ENCODE results near the gene SELENOF.

Gene SELENOF

GRCh38 chr1:86854352-86854751 is 59.6 kb downstream of the SELENOF start:
- Mint-ChIP-seq H3K4me1 (peaks cover 6% of the 10 kb centered on the region), H3K9me3 (no peaks in the 10 kb centered on the region)
- TF ChIP-seq CTCF (IDR thresholded peaks at IDR 0.05) = no peak

DNA sequence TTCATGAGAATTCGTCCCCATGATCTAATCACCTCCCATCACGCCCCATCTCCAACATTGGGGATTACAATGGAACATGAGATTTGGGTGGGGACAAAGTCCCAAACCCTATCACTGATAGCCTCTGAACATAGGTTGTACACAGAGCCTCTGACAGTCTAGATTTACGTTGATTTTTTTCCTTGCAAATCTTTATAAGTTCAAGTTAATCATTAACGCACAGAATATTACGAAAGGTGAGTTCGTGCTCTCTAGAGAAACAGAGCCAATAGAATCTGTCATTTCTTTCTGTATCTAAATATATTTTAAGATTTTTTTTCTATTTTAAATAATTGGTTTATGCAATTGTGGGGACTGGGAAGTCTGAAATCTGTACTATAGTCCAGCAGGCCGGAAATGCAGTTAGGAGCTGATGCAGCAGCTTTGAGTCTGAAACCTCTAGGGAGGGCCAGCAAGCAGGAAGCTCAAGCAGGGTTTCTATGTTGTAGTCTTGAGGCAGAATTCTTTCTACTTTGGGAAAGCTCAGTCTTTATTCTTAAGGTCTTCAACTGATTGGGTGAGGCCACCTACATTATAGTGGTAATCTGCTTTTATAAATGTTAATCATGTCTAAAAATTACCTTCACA is 61.0 kb downstream of the SELENOF start:
- H3K9me3 Mint-ChIP-seq = no peaks in the 10 kb centered on the region
- peaks cover 5% of the 10 kb centered on the region for H3K36me3 Mint-ChIP-seq (ENCODE audit: low read depth)
- no peaks in the 10 kb centered on the region for H3K27me3 Mint-ChIP-seq (ENCODE audit: low read depth, poor library complexity)
- H3K4me1 Mint-ChIP-seq = peaks cover 6% of the 10 kb centered on the region
- no peak overlapping the region for H3K4me3 Mint-ChIP-seq
- DNase-seq = no peak
- no peak overlapping the region for H3K27ac Mint-ChIP-seq
- TF ChIP-seq CTCF (IDR thresholded peaks at IDR 0.05) = no peak

More at GRCh38 chr1:86854352-86854751, 59.6 kb downstream of the SELENOF start:
- DNase-seq = no peak
- Mint-ChIP-seq H3K27me3 (ENCODE audit: low read depth, poor library complexity) (no peaks in the 10 kb centered on the region), H3K4me3 (no peak overlapping the region), H3K27ac (no peak overlapping the region), H3K36me3 (ENCODE audit: low read depth) (peaks cover 10% of the 10 kb centered on the region)

DNA sequence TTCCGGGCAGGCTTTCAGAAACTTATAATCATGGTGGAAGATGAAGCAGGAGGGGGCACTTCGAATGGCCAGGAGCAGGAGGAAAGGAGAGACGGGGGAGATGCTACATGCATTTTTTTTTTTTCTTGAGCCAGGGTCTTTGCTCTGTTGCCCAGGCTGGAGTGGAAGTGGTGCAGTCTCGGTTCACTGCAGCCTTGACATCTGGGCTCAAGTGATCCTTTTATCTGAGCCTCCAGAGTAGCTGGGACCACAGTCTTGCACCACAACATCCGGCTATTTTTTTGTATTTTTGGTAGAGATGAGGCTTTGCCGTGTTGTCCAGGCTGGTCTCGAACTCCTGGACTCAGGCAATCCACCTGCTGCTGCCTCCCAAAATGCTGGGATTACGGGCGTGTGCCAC is 61.6 kb downstream of the SELENOF start:
- no peaks in the 10 kb centered on the region for H3K9me3 Mint-ChIP-seq
- H3K27ac Mint-ChIP-seq = peak overlapping the region; percentile 41
- peaks cover 6% of the 10 kb centered on the region for H3K4me1 Mint-ChIP-seq
- no peaks in the 10 kb centered on the region for H3K27me3 Mint-ChIP-seq (ENCODE audit: low read depth, poor library complexity)
- TF ChIP-seq CTCF (IDR thresholded peaks at IDR 0.05) = no peak
- H3K36me3 Mint-ChIP-seq (ENCODE audit: low read depth) = peaks cover 5% of the 10 kb centered on the region
- no peak for DNase-seq
- H3K4me3 Mint-ChIP-seq = no peak overlapping the region

- Mint-ChIP-seq H3K4me3 (no peak overlapping the region), H3K9me3 (no peaks in the 10 kb centered on the region), H3K27ac (no peak overlapping the region), H3K36me3 (ENCODE audit: low read depth) (no peaks in the 10 kb centered on the region), H3K4me1 (peaks cover 6% of the 10 kb centered on the region), H3K27me3 (ENCODE audit: low read depth, poor library complexity) (no peaks in the 10 kb centered on the region)
- TF ChIP-seq CTCF (IDR thresholded peaks at IDR 0.05) = no peak
- no peak for DNase-seq
These were observed 64.2 kb downstream of the SELENOF start for GRCh38 chr1:86849756-86850155.

GRCh38 chr1:86848654-86849053 is 65.3 kb downstream of the SELENOF start:
- no peak for DNase-seq
- H3K9me3 Mint-ChIP-seq = no peaks in the 10 kb centered on the region
- no peak for TF ChIP-seq CTCF (IDR thresholded peaks at IDR 0.05)
- peaks cover 6% of the 10 kb centered on the region for H3K4me1 Mint-ChIP-seq
- H3K4me3 Mint-ChIP-seq = no peak overlapping the region
- no peaks in the 10 kb centered on the region for H3K27me3 Mint-ChIP-seq (ENCODE audit: low read depth, poor library complexity)
- H3K27ac Mint-ChIP-seq = no peak overlapping the region
- no peaks in the 10 kb centered on the region for H3K36me3 Mint-ChIP-seq (ENCODE audit: low read depth)

- Mint-ChIP-seq H3K4me3 (no peak overlapping the region), H3K27me3 (ENCODE audit: low read depth, poor library complexity) (no peaks in the 10 kb centered on the region), H3K27ac (no peak overlapping the region), H3K9me3 (no peaks in the 10 kb centered on the region), H3K36me3 (ENCODE audit: low read depth) (no peaks in the 10 kb centered on the region), H3K4me1 (no peaks in the 10 kb centered on the region)
- DNase-seq = no peak
- no peak for TF ChIP-seq CTCF (IDR thresholded peaks at IDR 0.05)
These were observed 67.7 kb downstream of the SELENOF start for GRCh38 chr1:86846164-86846647.

All from nephron progenitor cell (in vitro differentiated cells).